ENCODE data around the gene RALA.
"Not testable (repeated sequence)": the region's sequence is repeated elsewhere in the genome, so short reads cannot be mapped to it uniquely, and the experiment has no call there.

Gene RALA

DNA sequence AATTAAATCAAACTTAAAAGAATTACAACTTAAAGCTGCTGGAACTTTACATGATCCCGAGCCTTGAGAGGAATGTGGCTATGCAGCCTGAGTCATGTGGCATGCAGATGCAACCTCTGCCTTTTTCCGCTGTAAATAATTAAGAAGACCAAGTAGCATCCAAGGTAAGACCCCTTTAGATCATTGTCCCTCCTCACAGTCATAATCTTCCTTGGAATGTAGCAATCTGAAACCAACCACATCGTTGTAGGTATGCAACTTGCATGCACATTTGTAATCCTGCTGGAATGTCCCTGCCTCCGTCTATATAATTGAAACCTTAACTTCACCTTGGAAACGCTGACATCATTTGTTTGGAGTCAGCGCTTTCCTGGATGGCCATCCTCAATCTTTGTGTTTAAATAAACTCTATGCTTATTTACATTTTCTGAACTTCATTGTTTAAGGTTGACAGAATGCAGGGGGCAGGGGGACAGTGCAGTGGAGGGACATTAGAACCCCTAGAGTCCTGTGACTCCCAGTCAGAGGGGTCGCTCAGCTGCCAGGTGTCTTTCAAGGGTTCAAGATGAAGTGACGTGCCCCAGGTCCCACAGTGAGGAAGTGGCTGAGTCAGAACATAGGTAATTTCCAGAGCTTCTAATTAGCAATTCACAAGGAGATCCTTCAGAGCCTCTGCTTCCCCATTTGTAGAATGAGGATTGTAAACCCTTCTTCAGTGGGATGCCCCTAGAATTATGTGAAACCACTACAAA, 110.7 kb downstream of the RALA start:
- DNase-seq: peak; percentile 67 to 81 (median 75)

DNA sequence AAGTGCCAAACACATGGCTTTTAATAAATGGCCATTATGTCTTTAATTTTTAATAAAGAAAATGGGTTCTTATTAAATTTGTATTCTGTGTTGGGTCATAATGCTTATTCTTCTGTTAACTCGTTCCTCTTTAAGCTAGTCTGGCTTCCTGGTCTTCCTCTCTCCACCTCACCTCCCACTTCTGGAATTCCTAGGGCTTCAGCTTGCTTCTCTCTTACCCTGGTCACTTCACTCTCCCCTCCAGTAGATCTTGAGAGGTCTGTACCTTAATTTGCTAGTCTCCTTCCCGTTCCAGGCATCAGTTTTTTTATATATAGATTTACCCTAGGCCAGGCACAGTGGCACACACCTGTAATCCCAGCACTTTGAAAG, 111.2 kb downstream of the RALA start:
- no peak for DNase-seq

DNA sequence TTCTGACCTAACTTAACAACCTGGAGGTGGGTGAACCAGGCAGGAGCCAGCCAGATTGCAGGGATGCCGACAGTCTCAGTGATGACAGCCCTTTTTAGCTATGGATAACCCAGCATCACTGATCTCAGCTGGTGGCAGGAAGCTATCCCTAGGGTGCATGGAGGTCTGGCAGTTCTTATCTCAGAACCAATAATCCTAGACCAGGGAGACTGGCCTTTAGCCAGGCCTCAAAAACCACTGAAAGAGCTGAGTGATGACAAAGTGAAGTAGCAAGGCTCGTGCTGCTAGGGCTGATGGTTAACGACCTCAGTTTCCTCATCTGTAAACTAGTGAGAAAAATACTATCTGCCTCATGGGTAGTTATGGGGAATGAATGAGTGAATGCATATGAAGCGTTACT, 112.5 kb downstream of the RALA start:
- no peak for DNase-seq

DNA sequence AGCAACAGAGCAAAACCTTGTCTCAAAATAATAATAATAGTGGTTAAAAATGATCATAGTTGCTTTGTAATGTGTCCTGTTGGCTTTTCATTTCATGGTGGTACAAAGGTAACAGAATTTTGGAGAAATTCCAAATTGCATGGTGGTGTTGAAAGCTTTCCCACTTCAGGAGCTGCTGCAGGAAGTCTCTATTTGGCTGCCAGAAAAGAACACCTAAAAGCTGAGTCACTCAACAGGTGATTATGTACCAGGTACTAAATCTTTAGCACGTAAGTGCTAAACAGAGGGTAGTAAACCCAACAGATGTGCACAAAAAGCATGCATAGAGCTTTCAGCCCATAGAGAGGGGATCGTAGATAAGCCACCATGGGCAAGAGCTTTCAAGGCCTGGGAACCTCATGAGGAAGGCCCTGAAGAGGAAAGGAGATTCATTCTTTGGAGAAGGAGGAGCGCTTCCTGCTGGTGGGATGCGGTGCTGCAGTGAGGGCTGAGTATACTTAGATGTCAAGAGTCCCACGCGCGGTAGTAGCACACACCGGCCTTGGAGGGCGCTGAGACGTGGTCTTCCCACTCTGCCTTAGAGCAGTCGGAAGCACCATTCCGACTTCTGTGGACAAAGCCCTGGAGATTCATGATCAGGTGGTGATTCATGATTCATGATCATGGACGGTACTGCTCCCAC, 118.7 kb downstream of the RALA start:
- DNase-seq: peak; percentile 71 to 88 (median 71)

DNA sequence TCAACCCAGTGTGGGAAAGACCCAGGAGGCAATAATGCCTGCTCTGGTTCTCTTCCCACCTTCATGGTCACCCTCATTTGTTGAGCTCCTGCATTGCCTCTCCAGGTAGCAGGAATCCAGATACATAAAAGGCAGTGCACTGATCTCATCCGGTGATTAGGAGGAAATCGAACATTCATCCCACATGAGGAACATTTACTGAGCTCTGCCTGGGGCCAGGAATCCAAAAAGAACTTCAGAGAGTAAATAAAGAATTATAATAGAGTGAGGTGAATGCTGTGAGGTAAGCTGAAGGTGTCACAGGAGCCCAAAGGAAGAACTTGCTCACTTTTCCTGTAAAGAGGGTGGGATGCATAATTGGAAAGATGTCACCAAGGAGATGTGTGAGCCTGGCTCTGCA, 121.2 kb downstream of the RALA start:
- no peak for DNase-seq

DNA sequence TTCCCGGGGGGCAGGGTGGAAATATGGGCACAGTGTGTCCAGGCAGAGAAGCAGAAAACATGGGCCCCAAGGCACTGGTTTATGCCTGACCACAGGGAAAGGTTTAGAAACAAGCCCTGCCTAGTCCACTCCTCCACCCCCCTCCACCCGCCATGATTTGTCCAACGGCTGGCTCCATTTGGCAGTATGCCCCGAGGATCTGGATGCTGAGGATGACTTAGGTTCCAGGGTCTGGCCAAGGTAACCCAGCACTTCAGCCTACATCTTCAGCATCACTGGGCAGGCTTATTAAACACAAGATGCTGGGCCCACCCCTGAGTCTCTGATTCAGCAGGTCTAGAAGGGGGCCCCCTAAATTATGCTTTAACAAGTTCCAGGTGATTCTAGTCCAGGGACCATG, 121.9 kb downstream of the RALA start:
- DNase-seq: no peak

DNA sequence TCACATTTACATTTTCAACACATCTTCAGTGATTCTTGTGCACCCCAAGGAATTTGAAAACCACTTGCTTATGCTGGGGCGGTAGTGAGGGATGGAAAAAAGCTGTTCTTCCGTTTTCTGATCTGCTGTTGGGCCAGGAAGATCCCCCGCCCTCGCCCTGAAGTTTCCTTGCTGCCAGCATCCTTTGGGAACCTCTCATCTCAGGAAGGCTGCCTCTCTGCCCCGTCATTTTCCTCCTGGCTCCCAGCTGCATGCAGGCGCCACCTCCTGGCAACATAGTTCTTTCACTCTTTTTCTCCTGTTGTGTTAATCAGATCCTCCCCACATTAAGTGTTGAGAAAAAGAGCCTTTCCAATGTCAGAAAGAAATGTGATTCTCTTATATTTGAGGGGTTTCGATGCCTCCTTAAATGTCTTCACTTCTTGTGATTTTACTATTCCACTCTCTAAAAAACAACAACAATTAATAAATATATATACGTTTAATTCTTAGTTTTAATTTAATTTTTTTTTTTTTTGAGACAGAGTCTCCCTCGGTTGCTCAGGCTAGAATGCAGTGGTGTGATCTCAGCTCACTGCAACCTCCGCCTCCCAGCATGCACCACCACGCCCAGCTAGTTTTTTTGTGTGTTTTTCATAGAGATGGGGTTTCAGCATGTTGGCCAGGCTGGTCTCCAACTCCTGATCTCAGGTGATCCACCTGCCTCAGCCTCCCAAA, 122.9 kb downstream of the RALA start:
- peak; percentile 79 to 80 (median 79) for DNase-seq

DNA sequence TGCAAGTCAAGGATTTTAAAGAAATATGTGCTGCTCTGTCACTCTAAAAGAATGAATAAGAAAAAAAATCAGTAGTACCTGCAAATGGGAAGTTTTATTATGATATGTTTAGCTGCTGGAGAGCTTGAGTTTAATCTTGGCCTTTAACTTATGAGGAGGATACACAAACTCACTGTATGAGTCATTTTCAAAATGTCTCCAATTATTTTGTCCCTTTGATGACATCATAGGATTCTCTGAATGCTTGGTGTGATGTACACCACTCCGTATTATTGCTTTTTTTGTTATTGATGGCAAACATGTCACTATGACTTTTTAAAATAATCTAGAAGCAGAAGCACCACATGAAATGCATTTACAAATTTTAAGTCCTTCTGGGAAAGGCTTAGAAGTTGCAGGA, 125.8 kb downstream of the RALA start:
- DNase-seq: peak in 1 of 3 donors; percentile 12

DNA sequence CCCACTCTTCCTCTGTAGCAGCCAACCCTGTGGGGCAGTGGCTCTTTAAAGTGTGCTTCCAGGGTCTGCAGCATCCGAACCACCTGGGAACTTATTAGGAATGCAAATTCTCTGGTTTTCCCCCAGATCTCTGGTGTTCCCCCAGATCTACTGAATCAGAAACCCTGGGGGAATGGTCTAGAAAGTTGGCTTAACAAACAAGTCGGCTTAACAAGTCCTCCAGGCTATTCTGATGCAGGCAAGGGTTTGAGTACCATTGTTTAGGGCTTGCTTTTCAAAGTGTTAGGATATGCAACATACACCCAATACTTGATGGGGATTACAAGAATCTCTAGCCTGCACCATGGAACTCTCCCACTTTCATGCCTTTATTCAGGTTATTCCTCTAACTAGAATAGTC, 126.3 kb downstream of the RALA start:
- DNase-seq: no peak

DNA sequence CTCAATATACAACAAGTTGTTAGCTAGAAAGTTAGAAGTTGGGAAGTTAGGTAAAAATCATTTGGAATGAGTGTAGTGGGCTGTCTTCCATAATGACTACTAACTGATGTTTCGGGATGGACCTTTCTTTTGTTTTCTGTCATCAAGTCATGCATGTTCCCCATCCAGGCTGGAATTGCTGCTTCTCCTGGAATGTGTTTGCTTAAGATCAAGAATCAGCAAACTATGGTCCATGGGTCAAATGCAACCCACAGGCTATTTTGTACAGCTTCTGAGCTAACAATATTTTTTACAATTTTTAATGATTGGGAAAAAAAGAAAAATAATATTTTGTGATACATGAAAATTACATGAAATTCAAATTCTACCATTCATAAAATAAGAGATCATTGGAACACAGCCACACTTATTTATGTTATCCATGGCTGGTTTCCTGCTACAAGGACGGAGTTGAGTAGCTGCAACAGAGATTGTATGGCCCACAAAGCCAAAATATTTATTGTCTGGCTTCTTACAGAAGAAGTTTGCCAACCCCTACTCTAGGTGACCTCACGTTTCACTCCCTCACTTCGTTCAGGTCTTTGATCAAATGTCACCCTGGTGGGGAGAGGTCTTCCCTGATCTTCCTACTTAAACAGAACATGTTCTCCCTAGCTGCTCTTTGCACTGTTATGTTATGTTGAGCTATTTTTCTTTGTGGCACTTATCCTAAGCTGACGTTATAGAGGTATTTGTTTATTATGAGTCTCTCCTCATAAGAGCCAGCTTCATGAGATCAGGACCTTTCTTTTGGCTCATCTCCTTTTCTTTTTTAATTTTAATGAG, 127.1 kb downstream of the RALA start:
- DNase-seq: no peak

DNA sequence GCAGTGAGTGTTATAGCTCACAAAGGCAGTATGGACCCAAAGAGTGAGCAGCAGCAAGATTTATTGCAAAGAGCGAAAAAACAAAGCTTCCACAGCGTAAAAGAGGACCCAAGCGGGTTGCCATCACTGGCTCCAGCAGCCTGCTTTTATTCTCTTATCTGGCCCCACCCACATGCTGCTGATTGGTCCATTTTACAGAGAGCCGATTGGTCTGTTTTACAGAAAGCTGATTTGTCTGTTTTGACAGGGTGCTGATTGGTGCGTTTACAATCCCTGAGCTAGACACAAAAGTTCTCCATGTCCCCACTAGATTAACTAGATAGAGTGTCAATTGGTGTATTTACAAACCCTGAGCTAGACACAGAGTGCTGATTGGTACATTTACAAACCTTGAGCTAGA, 129.9 kb downstream of the RALA start:
- DNase-seq: not testable (repeated sequence)

DNA sequence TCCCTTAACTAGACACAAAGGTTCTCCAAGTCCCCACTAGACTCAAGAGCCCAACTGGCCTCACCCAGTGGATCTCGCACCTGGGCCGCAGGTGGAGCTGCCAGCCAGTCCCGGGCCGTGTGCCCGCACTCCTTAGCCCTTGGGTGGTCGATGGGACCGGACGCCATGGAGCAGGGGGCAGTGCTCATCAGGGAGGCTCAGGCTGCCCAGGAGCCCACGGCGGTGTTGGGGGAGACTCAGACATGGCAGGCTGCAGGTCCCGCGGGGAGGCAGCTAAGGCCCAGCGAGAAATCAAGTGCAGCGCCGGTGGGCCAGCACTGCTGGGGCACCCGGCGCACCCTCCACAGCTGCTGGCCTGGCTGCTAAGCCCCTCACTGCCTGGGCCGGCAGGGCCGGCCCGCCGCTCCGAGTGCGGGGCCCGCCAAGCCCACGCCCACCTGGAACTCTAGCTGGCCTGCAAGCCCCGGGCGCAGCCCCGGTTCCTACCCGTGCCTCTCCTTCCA, 130.5 kb downstream of the RALA start:
- no peak for DNase-seq

DNA sequence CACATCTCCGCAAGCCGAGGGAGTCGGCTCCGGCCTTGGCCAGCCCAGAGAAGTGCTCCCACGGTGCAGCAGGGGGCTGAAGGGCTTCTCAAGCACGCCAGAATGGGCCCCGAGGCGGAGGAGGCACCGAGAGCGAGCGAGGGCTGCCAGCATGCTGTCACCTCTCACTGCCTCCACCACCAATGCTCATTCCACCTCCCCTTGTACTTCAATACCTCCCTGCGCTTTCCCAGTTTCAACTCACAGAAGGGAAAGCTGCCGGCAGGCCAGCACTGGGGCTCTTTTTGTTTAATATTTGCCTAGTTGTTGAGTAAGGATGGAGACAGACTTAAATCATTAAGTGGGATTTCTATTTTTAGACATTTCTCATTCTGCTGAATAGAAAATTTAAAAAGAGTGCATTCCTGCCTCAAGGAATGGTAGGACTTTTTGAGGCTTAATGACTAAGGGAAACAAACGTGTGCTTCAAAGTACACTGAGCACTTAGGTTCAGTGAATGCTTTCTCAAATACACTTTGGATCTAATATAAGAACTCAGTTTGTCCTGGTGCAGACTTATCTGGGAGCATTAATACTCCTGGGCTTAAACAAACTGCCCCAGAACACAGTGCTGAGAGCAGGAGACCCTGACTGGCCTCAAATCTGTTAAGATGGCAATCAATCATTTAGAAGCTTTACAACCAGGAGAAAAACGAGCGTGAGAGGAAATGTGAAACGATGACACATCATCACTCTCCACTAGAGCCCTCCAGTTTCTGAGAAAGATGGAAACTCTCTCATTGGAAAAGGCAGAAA, 131.2 kb downstream of the RALA start:
- no peak for DNase-seq

DNA sequence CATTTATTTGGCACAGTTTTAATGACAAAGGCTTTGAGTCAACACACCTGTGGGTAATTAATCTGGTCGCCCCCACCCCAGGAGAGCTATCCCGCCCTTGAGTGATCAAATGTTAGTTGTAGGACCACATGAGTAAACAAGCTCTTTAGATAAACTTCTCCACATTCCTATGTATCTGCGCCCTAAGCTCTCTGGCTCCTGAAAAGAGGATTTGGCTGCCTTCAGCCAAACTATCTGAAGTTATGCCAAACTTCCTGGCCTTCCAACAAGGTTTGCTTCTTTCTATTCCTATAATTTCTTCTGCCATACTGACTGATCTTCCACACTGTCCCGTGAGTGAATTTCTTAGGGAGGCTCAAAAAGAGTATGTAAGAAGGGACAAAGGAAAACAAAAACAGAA, 134.2 kb downstream of the RALA start:
- DNase-seq: no peak
